ENCODE measurements around the gene KLHDC4. TPM values are rescaled to one million over a fixed set of nuclear protein-coding genes. Genes with fewer than 3 reads are reported as not detected.

Gene KLHDC4
- total RNA-seq, 2 experiments from 2014 or later, result 147 to 233 TPM

DNA sequence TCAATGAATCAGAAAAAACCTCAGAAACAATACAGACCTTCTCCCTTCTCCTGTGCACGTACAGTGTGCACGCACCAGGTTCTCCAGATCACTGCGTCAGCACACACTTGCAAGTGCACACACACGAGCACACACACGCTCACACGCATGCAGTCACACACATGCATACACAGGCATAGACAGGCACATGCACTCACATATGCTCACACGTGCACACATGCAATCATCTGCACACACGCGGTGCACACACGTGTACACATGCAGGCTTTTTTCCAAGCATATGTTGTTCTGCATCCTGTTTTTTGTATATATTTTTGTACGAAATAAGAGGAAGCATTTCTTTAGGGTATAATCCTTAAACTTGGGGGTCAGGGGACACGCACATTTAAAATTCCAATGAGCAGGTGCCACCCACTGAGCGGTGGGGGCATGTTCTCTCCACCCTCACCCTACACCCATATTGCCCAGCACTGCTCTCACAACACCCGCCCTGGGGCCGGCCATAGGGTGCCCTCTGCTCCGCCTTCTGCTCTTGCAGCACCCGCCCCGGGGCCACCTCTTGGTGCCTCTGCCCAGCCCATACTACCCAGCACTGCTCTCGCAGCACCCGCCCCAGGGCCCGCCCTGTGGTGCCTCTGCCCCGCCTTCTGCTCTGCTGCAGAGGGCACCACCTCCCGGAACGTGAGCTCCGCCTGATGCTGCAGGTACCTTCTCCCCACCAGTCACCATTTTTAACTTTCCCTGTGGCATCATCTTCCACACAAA is 20.9 kb downstream of the KLHDC4 start:
- Histone ChIP-seq H3K36me3 (ENCODE audit: insufficient read depth, low read length) (peaks cover 96% of the 10 kb centered on the region), H3K79me2 (ENCODE audit: insufficient read depth, low read depth, low read length) (peaks cover 23% of the 10 kb centered on the region), H3K4me1 (ENCODE audit: insufficient read depth, low read length, poor library complexity, severe bottlenecking) (no peaks in the 10 kb centered on the region), H3K4me3 (ENCODE audit: low read depth, low read length, poor library complexity, severe bottlenecking) (no peak overlapping the region), H2AFZ (ENCODE audit: low read length) (no peak overlapping the region), H3K27ac (ENCODE audit: low read depth, low read length, poor library complexity, severe bottlenecking) (no peak overlapping the region), H4K20me1 (ENCODE audit: insufficient read depth, low read length) (peaks cover 5% of the 10 kb centered on the region; the same call in 1 of the 2 replicates), H3K4me2 (ENCODE audit: low read length) (no peak overlapping the region), H3K9me2 (ENCODE audit: insufficient read depth, low read length) (no peaks in the 10 kb centered on the region), H3K9me3 (ENCODE audit: low read length) (no peaks in the 10 kb centered on the region)
- ChIA-PET POLR2A (interaction anchor here (0.7 kb wide), 1 partner anchor 19 kb away, joined by 3 read pairs; no protein-coding TSS in a partner anchor), CTCF (ENCODE audit: unreplicated experiment) (no interaction called here)
- no peak for DNase-seq (ENCODE audit: low spot score)
- no peak for TF ChIP-seq EZH2phosphoT487 (IDR thresholded peaks at IDR 0.05; ENCODE audit: borderline replicate concordance, low read depth, low read length)
- TF ChIP-seq, protein P1, sequence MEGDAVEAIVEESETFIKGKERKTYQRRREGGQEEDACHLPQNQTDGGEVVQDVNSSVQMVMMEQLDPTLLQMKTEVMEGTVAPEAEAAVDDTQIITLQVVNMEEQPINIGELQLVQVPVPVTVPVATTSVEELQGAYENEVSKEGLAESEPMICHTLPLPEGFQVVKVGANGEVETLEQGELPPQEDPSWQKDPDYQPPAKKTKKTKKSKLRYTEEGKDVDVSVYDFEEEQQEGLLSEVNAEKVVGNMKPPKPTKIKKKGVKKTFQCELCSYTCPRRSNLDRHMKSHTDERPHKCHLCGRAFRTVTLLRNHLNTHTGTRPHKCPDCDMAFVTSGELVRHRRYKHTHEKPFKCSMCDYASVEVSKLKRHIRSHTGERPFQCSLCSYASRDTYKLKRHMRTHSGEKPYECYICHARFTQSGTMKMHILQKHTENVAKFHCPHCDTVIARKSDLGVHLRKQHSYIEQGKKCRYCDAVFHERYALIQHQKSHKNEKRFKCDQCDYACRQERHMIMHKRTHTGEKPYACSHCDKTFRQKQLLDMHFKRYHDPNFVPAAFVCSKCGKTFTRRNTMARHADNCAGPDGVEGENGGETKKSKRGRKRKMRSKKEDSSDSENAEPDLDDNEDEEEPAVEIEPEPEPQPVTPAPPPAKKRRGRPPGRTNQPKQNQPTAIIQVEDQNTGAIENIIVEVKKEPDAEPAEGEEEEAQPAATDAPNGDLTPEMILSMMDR (conservative IDR thresholded peaks at IDR 0.05; ENCODE audit: low read length), result no peak
- intact Hi-C loops (cut with micrococcal nuclease; ENCODE audit: unreplicated experiment), result no loop called here
- BruUV-seq (replicated peaks), result no TSS peak

DNA sequence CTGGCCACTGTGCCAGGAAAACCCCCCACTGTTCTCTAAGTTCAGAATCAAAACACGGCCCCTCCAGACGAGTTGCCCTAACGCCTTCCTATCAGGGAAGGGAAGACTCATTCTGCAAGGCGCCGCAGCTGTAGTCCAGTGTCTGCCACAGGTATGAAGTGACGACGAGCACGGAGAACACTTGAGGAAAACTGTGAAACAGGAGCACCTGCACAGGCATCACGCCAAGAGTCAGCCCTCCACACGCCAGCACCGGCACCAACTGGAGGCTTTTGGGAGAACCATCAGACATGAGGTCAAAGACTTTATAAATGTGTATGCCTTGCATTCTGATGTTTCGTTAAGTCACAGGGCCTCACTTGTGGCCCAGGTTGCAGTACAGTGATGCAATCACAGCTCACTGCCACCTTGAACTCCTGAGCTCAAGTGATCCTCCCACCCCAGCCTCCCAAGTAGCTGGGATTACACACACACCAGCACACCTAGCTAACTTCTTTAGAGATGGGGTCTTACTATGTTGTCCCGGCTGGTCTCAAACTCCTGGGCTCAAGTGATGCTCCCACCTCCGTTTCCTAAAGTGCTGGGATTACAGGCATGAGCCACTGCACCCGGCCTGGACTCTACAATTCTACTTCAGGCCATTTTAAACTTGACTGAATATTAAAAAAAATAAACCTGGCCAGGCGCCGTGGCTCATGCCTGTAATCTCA is 22.9 kb downstream of the KLHDC4 start:
- BruUV-seq (replicated peaks), result no TSS peak
- CTCF ChIA-PET (ENCODE audit: unreplicated experiment), result interaction anchor here (0.6 kb wide), 1 partner anchor 9 kb away, joined by 3 read pairs; no protein-coding TSS in a partner anchor
- peaks cover 88% of the 10 kb centered on the region for H3K36me3 ChIP-seq (ENCODE audit: insufficient read depth, low read length)

More for the DNA sequence above, 22.9 kb downstream of the KLHDC4 start:
- H3K9me3 ChIP-seq (ENCODE audit: low read length), result no peaks in the 10 kb centered on the region
- POLR2A ChIA-PET, result no interaction called here
- H2AFZ ChIP-seq (ENCODE audit: low read length), result no peak overlapping the region
- no peak for DNase-seq (ENCODE audit: low spot score)
- H4K20me1 ChIP-seq (ENCODE audit: insufficient read depth, low read length), result peaks cover 5% of the 10 kb centered on the region; the same call in 1 of the 2 replicates
- intact Hi-C loops (cut with micrococcal nuclease; ENCODE audit: unreplicated experiment), result no loop called here
- H3K9me2 ChIP-seq (ENCODE audit: insufficient read depth, low read length), result no peaks in the 10 kb centered on the region
- TF ChIP-seq, protein P1 (conservative IDR thresholded peaks at IDR 0.05; ENCODE audit: low read length), result no peak
- TF ChIP-seq EZH2phosphoT487 (IDR thresholded peaks at IDR 0.05; ENCODE audit: borderline replicate concordance, low read depth, low read length), result no peak
- peaks cover 23% of the 10 kb centered on the region for H3K79me2 ChIP-seq (ENCODE audit: insufficient read depth, low read depth, low read length)
- no peak overlapping the region for H3K4me2 ChIP-seq (ENCODE audit: low read length)
- no peak overlapping the region for H3K4me3 ChIP-seq (ENCODE audit: low read depth, low read length, poor library complexity, severe bottlenecking)
- H3K27ac ChIP-seq (ENCODE audit: low read depth, low read length, poor library complexity, severe bottlenecking), result no peak overlapping the region
- H3K4me1 ChIP-seq (ENCODE audit: insufficient read depth, low read length, poor library complexity, severe bottlenecking), result no peaks in the 10 kb centered on the region

Measured in OCI-LY7 (cell line).